ENCODE measurements around the gene RASSF5. TPM values are rescaled to one million over a fixed set of nuclear protein-coding genes. Genes with fewer than 3 reads are reported as not detected.

Gene RASSF5
- total and polyA plus RNA-seq, 9 of the 15 experiments (the other 6 are each of a cell fraction or from before 2014, with no cell fraction given): 6.1 to 41.0 (median 25.2) TPM

DNA sequence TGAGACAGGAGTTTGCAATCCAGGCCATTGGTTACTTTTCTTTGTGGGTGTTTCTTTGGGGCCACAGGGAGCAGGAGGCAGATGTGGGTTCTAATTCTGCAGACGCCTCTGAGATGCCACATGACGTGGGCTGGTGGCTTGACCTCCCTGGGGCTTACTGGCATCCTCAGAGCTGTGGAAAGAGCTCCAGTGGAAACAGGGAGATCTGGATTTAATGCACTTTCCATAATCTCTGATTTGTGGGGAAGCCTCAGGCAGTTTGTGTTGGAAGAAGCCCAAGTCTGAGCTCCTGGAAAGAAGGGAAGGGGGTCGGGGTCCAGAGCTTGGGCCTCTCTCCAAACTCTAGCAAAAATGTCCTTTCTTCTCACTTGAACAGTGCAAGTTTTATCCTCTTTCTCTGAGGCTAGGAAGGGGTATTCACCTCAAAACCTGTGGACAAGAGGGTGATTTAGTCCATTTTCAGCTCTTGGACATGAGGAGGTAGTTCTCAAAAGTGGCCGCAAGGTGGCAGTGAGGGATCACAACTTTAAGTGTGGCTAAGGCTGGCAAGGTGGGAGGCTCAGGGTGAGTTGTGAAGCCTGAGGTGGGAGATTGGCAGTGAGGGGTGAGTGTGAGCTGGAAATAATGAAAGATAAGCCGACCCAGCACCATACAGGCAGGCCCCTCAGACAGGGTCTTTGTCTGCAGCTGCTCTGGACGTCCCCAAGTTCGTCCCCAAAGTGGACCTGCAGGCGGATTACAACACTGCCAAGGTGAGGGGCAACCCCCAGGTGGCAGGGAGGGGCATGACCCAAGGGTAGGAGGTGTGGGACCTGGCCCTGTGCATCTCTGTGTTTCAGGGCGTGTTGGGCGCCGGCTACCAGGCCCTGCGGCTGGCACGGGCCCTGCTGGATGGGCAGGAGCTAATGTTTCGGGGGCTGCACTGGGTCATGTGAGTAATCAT, 27.9 kb upstream of the RASSF5 start:
- no peaks in the 10 kb centered on the region for H3K9me3 ChIP-seq (replicated peaks; ENCODE audit: control insufficient read depth, insufficient read depth, low read depth, low read length)
- H3K4me3 ChIP-seq: no peak overlapping the region
- POLR2A ChIA-PET: interaction anchor here (0.6 to 1.5 kb wide), 5 partner anchors 9 to 133 kb away, joined by 3 to 7 read pairs (median 3); partner anchors contain the start of genes EIF2D and IKBKE
- H3K9me1 ChIP-seq (ENCODE audit: control insufficient read depth, insufficient read depth, low read length): no peaks in the 10 kb centered on the region
- H3K36me3 ChIP-seq (ENCODE audit: control insufficient read depth, insufficient read depth, low read length): no peaks in the 10 kb centered on the region
- H3K9ac ChIP-seq (ENCODE audit: insufficient read depth in 1 of 2, low read depth in 2 of 2, low read length in 2 of 2): no peak overlapping the region
- intact Hi-C loops (cut with micrococcal nuclease) (loop anchor here (5.0 to 10.0 kb wide), 2 partner anchors 433 to 595 kb away; no protein-coding TSS in a partner anchor), in situ Hi-C loops (cut with MboI) (no loop called here)
- CTCF ChIA-PET (ENCODE audit: low intra/inter-chr PET ratio): interaction anchor here (1.2 to 3.0 kb wide), 2 partner anchors 104 to 432 kb away, joined by 6 to 19 read pairs; no protein-coding TSS in a partner anchor
- FAIRE-seq (peak; percentile 99), ATAC-seq (peak; percentile 82), DNase-seq (ENCODE audit: extremely low read depth in 1 of 4, low spot score in 3 of 4) (peak; percentile 85 to 88 (median 86))
- 0 out of 2 replicates have a peak, but pooled peaks cover 5% of the 10 kb centered on the region for H4K20me1 ChIP-seq (replicated peaks; ENCODE audit: control insufficient read depth, insufficient read depth, low read length)
- BruUV-seq (replicated peaks): no TSS peak
- H3K79me2 ChIP-seq (ENCODE audit: control insufficient read depth, insufficient read depth, low read length): no peaks in the 10 kb centered on the region
- WGBS (ENCODE audit: insufficient coverage, low coverage, missing lambda C conversion rate): 53% methylated on average over 14 of the region's 14 CpGs
- no peak overlapping the region for H2AFZ ChIP-seq (ENCODE audit: low read depth, low read length)
- no peak overlapping the region for H3K4me2 ChIP-seq (ENCODE audit: insufficient read depth, low read length)
- H3K27me3 ChIP-seq (ENCODE audit: control insufficient read depth in 2 of 2, insufficient read depth in 2 of 2, low read length in 2 of 2): peaks cover 18 to 32% of the 10 kb centered on the region in 2 experiments; a peak in 4 of 5 replicates
- peaks cover 0 to 4% of the 10 kb centered on the region in 2 experiments; a peak in 3 of 5 replicates for H3K4me1 ChIP-seq (replicated peaks in 1 of 2; ENCODE audit: control insufficient read depth in 2 of 2, insufficient read depth in 2 of 2, low read length in 2 of 2)
- no peak overlapping the region for H3K27ac ChIP-seq (ENCODE audit: extremely low read depth, low read depth, low read length)
- peak; percentile 56; the same call in 1 of the 2 replicates for TF ChIP-seq FOXK1 (CRISPR knock-in tag; IDR thresholded peaks at IDR 0.05; ENCODE audit: borderline replicate concordance)
- TF ChIP-seq CC2D1A (IDR thresholded peaks at IDR 0.05): peak; percentile 57; the same call in 1 of the 2 replicates
- TF ChIP-seq XRCC5 (IDR thresholded peaks at IDR 0.05; ENCODE audit: low read depth, low read length): peak; percentile 75; the same call in 1 of the 2 replicates
- no peak for TF ChIP-seq ZNF699 (CRISPR knock-in tag; IDR thresholded peaks at IDR 0.05; ENCODE audit: insufficient replicate concordance)
- 0 out of 2 replicates have a peak, but pooled peaks have one; percentile 10 for TF ChIP-seq OTX1 (CRISPR knock-in tag; IDR thresholded peaks at IDR 0.05)
- TF ChIP-seq ELF4 (CRISPR knock-in tag; IDR thresholded peaks at IDR 0.05): 0 out of 2 replicates have a peak, but pooled peaks have one; percentile 40
- peak; percentile 86 for TF ChIP-seq SMC3 (conservative IDR thresholded peaks at IDR 0.05; ENCODE audit: insufficient read depth, low read depth, low read length)
- TF ChIP-seq, protein P1, sequence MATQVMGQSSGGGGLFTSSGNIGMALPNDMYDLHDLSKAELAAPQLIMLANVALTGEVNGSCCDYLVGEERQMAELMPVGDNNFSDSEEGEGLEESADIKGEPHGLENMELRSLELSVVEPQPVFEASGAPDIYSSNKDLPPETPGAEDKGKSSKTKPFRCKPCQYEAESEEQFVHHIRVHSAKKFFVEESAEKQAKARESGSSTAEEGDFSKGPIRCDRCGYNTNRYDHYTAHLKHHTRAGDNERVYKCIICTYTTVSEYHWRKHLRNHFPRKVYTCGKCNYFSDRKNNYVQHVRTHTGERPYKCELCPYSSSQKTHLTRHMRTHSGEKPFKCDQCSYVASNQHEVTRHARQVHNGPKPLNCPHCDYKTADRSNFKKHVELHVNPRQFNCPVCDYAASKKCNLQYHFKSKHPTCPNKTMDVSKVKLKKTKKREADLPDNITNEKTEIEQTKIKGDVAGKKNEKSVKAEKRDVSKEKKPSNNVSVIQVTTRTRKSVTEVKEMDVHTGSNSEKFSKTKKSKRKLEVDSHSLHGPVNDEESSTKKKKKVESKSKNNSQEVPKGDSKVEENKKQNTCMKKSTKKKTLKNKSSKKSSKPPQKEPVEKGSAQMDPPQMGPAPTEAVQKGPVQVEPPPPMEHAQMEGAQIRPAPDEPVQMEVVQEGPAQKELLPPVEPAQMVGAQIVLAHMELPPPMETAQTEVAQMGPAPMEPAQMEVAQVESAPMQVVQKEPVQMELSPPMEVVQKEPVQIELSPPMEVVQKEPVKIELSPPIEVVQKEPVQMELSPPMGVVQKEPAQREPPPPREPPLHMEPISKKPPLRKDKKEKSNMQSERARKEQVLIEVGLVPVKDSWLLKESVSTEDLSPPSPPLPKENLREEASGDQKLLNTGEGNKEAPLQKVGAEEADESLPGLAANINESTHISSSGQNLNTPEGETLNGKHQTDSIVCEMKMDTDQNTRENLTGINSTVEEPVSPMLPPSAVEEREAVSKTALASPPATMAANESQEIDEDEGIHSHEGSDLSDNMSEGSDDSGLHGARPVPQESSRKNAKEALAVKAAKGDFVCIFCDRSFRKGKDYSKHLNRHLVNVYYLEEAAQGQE (IDR thresholded peaks at IDR 0.05; ENCODE audit: borderline replicate concordance): peak; percentile 77
- TF ChIP-seq, protein P1 (CRISPR knock-in tag; IDR thresholded peaks at IDR 0.05; ENCODE audit: low read depth): no peak
- TF ChIP-seq ZNF785 (CRISPR knock-in tag; IDR thresholded peaks at IDR 0.05): no peak

Measured in K562 (cell line).